Endodermal cell (in vitro differentiated cells): ENCODE measurements around the gene ISG20L2. TPM values are rescaled to one million over a fixed set of nuclear protein-coding genes. Genes with fewer than 3 reads are reported as not detected.

Experiments used
- DNase-seq: peaks from one replicate; pipeline ENCODE4 v3.0.0-alpha.2; 2017
- H3K27ac ChIP-seq: 2 replicates; pipeline ENCODE4 v1.5.1; 2013; ENCODE audit warnings: mild to moderate bottlenecking, low read depth, low read length, moderate library complexity
- H3K27me3 ChIP-seq: 2 replicates; pipeline ENCODE4 v1.6.1; 2013; ENCODE audit warnings: mild to moderate bottlenecking, low read length, moderate library complexity; ENCODE audit not compliant: insufficient read depth, control insufficient read depth, poor library complexity, severe bottlenecking
- H3K36me3 ChIP-seq: 2 replicates; pipeline ENCODE4 v1.7.0; 2013; ENCODE audit warnings: mild to moderate bottlenecking, low read length, moderate library complexity; ENCODE audit not compliant: control insufficient read depth, insufficient read depth
- H3K4me1 ChIP-seq: one replicate; pipeline ENCODE4 v1.7.0; 2013; ENCODE audit warnings: low read length; ENCODE audit not compliant: control insufficient read depth, insufficient read depth
- H3K4me3 ChIP-seq: 2 replicates; pipeline ENCODE4 v1.5.1; 2013; ENCODE audit warnings: mild to moderate bottlenecking, low read length, moderate library complexity
- H3K9ac ChIP-seq: 2 replicates; pipeline ENCODE4 v1.6.1; 2013; ENCODE audit warnings: mild to moderate bottlenecking, low read length, moderate library complexity; ENCODE audit not compliant: poor library complexity, severe bottlenecking; ENCODE audit errors: extremely low read depth
- H3K9me3 ChIP-seq: 2 replicates; pipeline ENCODE4 v1.6.1; 2013; ENCODE audit warnings: mild to moderate bottlenecking, low read length, moderate library complexity; ENCODE audit not compliant: control insufficient read depth
- H3K27ac Mint-ChIP-seq: 2 replicates; pipeline ENCODE4 v1.8.0; 2020; ENCODE audit warnings: mixed read lengths
- H3K27me3 Mint-ChIP-seq: 2 replicates; pipeline ENCODE4 v1.8.0; 2021; ENCODE audit warnings: mild to moderate bottlenecking, mixed read lengths; ENCODE audit not compliant: insufficient read depth
- H3K36me3 Mint-ChIP-seq: 2 replicates; pipeline ENCODE4 v1.8.0; 2020; ENCODE audit warnings: low read depth, mixed read lengths
- H3K4me1 Mint-ChIP-seq: 2 replicates; pipeline ENCODE4 v1.8.0; 2020; ENCODE audit warnings: mixed read lengths
- H3K4me3 Mint-ChIP-seq: 2 replicates; pipeline ENCODE4 v1.8.0; 2020; ENCODE audit warnings: mild to moderate bottlenecking, moderate library complexity, mixed read lengths
- H3K9me3 Mint-ChIP-seq: 2 replicates; pipeline ENCODE4 v1.8.0; 2020; ENCODE audit warnings: mild to moderate bottlenecking, mixed read lengths
- WGBS, 2 experiments: methylation state at CpG; one replicate each; pipeline versions ENCODE4 v1.1.5 to v1.1.7; 2013; ENCODE audit warnings: missing lambda C conversion rate in 2 of 2, mixed read lengths in 1 of 2; ENCODE audit not compliant: insufficient coverage in 1 of 2, insufficient read length in 1 of 2; 5-methylcytosine and 5-hydroxymethylcytosine counted together
- total RNA-seq, 2 donors: library from RNA; stranded (reverse); fragmentation: NEBNext Ultra II Directional in 1 of 2; extraction: Animal tissue kit (Norgen Biotek cat#: 25700) in 1 of 2; gene quantifications; 2 replicates in 1 of 2; 3 replicates in 1 of 2; pipeline ENCODE4 v1.2.1, GENCODE V29; 2021
- TF ChIP-seq, protein P1 (sequence below): fragments of 200-600 bp; sonication (generic); conservative IDR thresholded peaks from 2 replicates; pipeline ENCODE4 v1.5.0; 2021; ENCODE audit warnings: antibody characterized with exemption, mild to moderate bottlenecking

The ISG20L2 gene
- total RNA-seq, 2 donors from 2014 or later: 37.2 to 39.9 TPM

DNA sequence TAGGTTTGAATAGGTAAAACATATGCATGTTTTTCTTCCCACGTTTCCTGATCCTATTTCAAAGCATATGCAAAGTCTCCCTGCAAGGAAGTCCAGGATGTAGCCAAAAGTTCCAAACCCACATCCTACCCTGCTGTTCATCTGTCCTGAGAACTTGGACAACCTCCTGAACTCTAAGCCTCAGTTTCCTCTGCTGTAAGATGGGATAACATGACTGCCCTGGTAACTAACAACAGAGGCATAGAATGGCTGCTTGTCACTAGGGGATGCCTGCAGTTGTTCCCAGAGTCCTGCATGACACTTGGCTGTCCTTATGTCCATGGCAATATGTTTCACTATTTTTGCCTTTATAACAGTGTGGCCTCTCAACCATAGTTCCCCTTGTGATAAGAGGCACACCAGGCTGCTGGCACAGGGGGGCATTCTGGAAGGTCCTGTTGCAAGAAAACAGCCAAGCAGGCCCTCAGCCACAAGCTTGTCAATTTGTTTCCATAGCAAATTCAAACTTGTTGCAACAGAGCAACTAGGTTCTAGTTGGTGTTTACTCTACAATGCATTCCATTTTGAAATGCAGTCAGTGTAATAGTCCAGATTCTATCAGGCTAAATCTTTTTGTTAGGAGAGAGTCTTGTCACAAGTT is 24.4 kb upstream of the ISG20L2 start:
- TF ChIP-seq, protein P1, sequence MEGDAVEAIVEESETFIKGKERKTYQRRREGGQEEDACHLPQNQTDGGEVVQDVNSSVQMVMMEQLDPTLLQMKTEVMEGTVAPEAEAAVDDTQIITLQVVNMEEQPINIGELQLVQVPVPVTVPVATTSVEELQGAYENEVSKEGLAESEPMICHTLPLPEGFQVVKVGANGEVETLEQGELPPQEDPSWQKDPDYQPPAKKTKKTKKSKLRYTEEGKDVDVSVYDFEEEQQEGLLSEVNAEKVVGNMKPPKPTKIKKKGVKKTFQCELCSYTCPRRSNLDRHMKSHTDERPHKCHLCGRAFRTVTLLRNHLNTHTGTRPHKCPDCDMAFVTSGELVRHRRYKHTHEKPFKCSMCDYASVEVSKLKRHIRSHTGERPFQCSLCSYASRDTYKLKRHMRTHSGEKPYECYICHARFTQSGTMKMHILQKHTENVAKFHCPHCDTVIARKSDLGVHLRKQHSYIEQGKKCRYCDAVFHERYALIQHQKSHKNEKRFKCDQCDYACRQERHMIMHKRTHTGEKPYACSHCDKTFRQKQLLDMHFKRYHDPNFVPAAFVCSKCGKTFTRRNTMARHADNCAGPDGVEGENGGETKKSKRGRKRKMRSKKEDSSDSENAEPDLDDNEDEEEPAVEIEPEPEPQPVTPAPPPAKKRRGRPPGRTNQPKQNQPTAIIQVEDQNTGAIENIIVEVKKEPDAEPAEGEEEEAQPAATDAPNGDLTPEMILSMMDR: no peak
- peak; percentile 36 for DNase-seq
- peaks cover 16% of the 10 kb centered on the region for H3K36me3 ChIP-seq
- H3K36me3 Mint-ChIP-seq: no peaks in the 10 kb centered on the region
- H3K4me1 Mint-ChIP-seq: peaks cover 28% of the 10 kb centered on the region
- H3K9me3 Mint-ChIP-seq: no peaks in the 10 kb centered on the region
- H3K4me1 ChIP-seq: peaks cover 20% of the 10 kb centered on the region
- H3K27me3 Mint-ChIP-seq: no peaks in the 10 kb centered on the region
- H3K4me3 ChIP-seq: peak overlapping the region; percentile 92
- peak overlapping the region; percentile 96 for H3K9ac ChIP-seq
- H3K27ac ChIP-seq: no peak overlapping the region
- peak overlapping the region; percentile 78 for H3K27ac Mint-ChIP-seq
- 78% methylated on average over 1 of the region's 1 CpG; no CpG with 5 or more reads in 1 of the 2 experiments for WGBS, 2 experiments
- peak overlapping the region; percentile 88 for H3K4me3 Mint-ChIP-seq
- no peaks in the 10 kb centered on the region for H3K9me3 ChIP-seq
- H3K27me3 ChIP-seq: no peaks in the 10 kb centered on the region

DNA sequence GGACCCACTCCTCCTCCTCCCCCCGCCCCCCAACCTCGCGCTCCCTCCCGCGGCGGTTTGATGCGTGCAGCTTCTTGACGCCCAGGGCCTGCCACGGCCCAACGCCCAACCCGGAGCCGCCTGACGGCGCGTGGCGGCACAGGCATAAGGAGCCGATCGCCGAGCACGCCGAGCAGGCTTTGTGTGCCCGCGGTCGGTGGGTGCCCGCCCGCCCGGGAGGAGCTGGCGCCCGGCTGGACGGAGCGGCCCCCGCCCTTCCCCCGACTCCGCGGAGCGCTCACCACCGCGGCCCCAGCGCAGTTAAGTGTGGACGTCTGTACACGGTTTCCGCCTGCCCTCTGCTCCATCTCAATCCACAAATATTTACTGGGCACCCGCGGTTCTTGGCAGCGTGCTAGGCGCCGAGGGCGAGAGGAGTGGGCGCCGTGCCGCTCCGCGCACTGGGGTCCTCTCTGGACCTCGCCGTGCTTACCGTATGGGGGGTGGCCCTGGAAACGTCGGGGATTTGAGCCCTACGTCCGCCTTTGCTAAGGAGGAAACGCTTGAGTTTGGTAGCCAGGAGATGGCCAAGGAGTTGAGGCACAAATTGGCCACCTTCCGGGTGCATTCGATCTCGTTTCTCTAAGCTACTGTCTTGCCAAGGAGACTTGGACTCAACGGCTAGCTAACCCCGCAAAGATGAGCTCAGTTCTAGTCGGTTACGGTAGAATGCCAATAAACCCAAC is 23.4 kb upstream of the ISG20L2 start:
- peaks cover 16% of the 10 kb centered on the region for H3K36me3 ChIP-seq
- Mint-ChIP-seq H3K9me3 (no peaks in the 10 kb centered on the region), H3K27ac (peak overlapping the region; percentile 96)

DNA sequence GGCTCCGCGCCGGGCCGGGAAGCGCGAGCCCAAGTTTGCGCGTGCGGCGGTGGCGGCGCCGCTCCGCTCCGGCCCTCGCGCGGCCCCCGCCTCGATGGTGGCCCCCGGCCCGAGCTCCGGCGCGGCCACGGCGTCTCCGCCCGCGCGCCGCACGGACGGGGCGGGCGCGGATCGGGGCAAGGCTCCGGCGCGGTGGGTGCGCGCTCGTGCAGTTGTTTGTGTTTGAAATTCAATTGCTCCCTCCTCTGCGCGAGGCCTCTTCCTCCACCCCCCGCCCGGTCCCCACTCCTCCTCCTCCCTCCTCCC is 22.8 kb upstream of the ISG20L2 start, which contains the start of gene HDGF:
Gene HDGF, minus strand, starts transcription at position 225 of the 306 bp plus-strand sequence. CDS start 246 bp downstream, outside the sequence.
- Histone ChIP-seq H3K27me3 (no peaks in the 10 kb centered on the region), H3K27ac (peak within 1 kb of the TSS; percentile 93), H3K9me3 (no peaks in the 10 kb centered on the region), H3K4me3 (peak within 1 kb of the TSS; percentile 96), H3K4me1 (peaks cover 27% of the 10 kb centered on the region), H3K9ac (peak within 1 kb of the TSS; percentile 96), H3K36me3 (peaks cover 18% of the 10 kb centered on the region)
- H3K27ac Mint-ChIP-seq: peak within 1 kb of the TSS; percentile 98
- no peaks in the 10 kb centered on the region for H3K27me3 Mint-ChIP-seq
- DNase-seq: no peak
- TF ChIP-seq, protein P1: no peak
- no peaks in the 10 kb centered on the region for H3K36me3 Mint-ChIP-seq
- H3K4me3 Mint-ChIP-seq: peak within 1 kb of the TSS; percentile 88
- H3K4me1 Mint-ChIP-seq: peaks cover 38% of the 10 kb centered on the region
- H3K9me3 Mint-ChIP-seq: no peaks in the 10 kb centered on the region
- 0% methylated on average over 11 to 48 of the region's 48 CpGs for WGBS, 2 experiments

More for the DNA sequence above, 23.4 kb upstream of the ISG20L2 start:
- DNase-seq: peak; percentile 99
- Mint-ChIP-seq H3K36me3 (no peaks in the 10 kb centered on the region), H3K4me1 (peaks cover 35% of the 10 kb centered on the region), H3K4me3 (peak overlapping the region; percentile 88), H3K27me3 (no peaks in the 10 kb centered on the region)
- 0% methylated on average over 23 to 68 of the region's 68 CpGs for WGBS, 2 experiments
- Histone ChIP-seq H3K27me3 (no peaks in the 10 kb centered on the region), H3K27ac (peak overlapping the region; percentile 93), H3K9ac (peak overlapping the region; percentile 96), H3K4me3 (peak overlapping the region; percentile 92), H3K9me3 (no peaks in the 10 kb centered on the region), H3K4me1 (peaks cover 27% of the 10 kb centered on the region)
- TF ChIP-seq, protein P1: no peak
